Fibroblast of pulmonary artery (primary cell): ENCODE data around the gene ERC2.

Source experiments
- DNase-seq: peaks from one replicate; pipeline ENCODE4 v3.0.0-alpha.2; 2010; ENCODE audit warnings: low read depth
- H3K4me3 ChIP-seq: replicated peaks from 2 replicates; pipeline ENCODE4 v1.5.1; 2011; ENCODE audit warnings: low read depth, mild to moderate bottlenecking, control low read depth, low read length, moderate library complexity
- CTCF ChIP-seq: IDR thresholded peaks from 2 replicates; pipeline ENCODE4 v1.5.1; 2011; ENCODE audit warnings: mild to moderate bottlenecking, control low read depth, low read length, inconsistent platforms; ENCODE audit errors: missing control alignments

ERC2 gene

GRCh38 chr3:55751730-55752129 lies 716.5 kb downstream of the ERC2 start:
- DNase-seq = no peak
- H3K4me3 ChIP-seq = no peak overlapping the region
- TF ChIP-seq CTCF = no peak

GRCh38 chr3:55750525-55750924 lies 717.7 kb downstream of the ERC2 start:
- peak; percentile 31 for DNase-seq
- TF ChIP-seq CTCF = no peak
- no peak overlapping the region for H3K4me3 ChIP-seq

- TF ChIP-seq CTCF = no peak
- H3K4me3 ChIP-seq = no peak overlapping the region
- DNase-seq = no peak
Measured at GRCh38 chr3:55749036-55749435, 719.2 kb downstream of the ERC2 start.

- peak; percentile 40 for DNase-seq
- TF ChIP-seq CTCF = peak; percentile 47
- H3K4me3 ChIP-seq = no peak overlapping the region
Measured at GRCh38 chr3:55746808-55747413, 721.4 kb downstream of the ERC2 start.

GRCh38 chr3:55742832-55743136 lies 725.5 kb downstream of the ERC2 start:
- no peak for DNase-seq
- H3K4me3 ChIP-seq = no peak overlapping the region
- TF ChIP-seq CTCF = no peak

GRCh38 chr3:55742022-55742831 lies 726.0 kb downstream of the ERC2 start:
- DNase-seq = no peak
- TF ChIP-seq CTCF = no peak
- no peak overlapping the region for H3K4me3 ChIP-seq

GRCh38 chr3:55737186-55737585 lies 731.1 kb downstream of the ERC2 start:
- no peak for TF ChIP-seq CTCF
- DNase-seq = no peak
- H3K4me3 ChIP-seq = no peak overlapping the region
